Hepatocyte (in vitro differentiated cells): ENCODE data around the gene PPP5C. TPM values are rescaled to one million over a fixed set of nuclear protein-coding genes. Genes with fewer than 3 reads are reported as not detected.

Source experiments
- DNase-seq: peaks from one replicate; pipeline ENCODE4 v3.0.0-alpha.2; 2016; ENCODE audit warnings: low spot score
- H2AFZ ChIP-seq: fragments of 200-600 bp; sonication (generic); 2 replicates; pipeline ENCODE4 v1.6.0; 2016; ENCODE audit warnings: antibody characterized with exemption, mild to moderate bottlenecking
- H3K27ac ChIP-seq: fragments of 200-600 bp; sonication (generic); 2 replicates; pipeline ENCODE4 v1.5.1; 2016; ENCODE audit warnings: mild to moderate bottlenecking
- H3K27me3 ChIP-seq: fragments of 200-600 bp; sonication (generic); 2 replicates; pipeline ENCODE4 v1.6.1; 2016
- H3K36me3 ChIP-seq: fragments of 200-600 bp; sonication (generic); replicated peaks from 2 replicates; pipeline ENCODE4 v1.5.1; 2016; ENCODE audit warnings: low read depth; ENCODE audit not compliant: insufficient read depth
- H3K4me1 ChIP-seq: fragments of 200-600 bp; sonication (generic); 2 replicates; pipeline ENCODE4 v1.5.1; 2016; ENCODE audit warnings: mild to moderate bottlenecking, moderate library complexity; ENCODE audit not compliant: insufficient read depth
- H3K4me2 ChIP-seq: fragments of 200-600 bp; sonication (generic); 2 replicates; pipeline ENCODE4 v1.6.0; 2016
- H3K4me3 ChIP-seq: fragments of 200-600 bp; sonication (generic); 2 replicates; pipeline ENCODE4 v1.5.1; 2016; ENCODE audit warnings: mild to moderate bottlenecking
- H3K79me2 ChIP-seq: fragments of 200-600 bp; sonication (generic); 2 replicates; pipeline ENCODE4 v1.6.0; 2017; ENCODE audit warnings: mild to moderate bottlenecking
- H3K9me2 ChIP-seq: fragments of 200-600 bp; sonication (generic); replicated peaks from 2 replicates; pipeline ENCODE4 v1.6.0; 2017; ENCODE audit warnings: mild to moderate bottlenecking; ENCODE audit not compliant: insufficient read depth
- H3K9me3 ChIP-seq: fragments of 200-600 bp; sonication (generic); 2 replicates; pipeline ENCODE4 v1.5.1; 2016; ENCODE audit warnings: low read depth, mild to moderate bottlenecking
- H4K20me1 ChIP-seq: fragments of 200-600 bp; sonication (generic); 2 replicates; pipeline ENCODE4 v1.6.0; 2016; ENCODE audit warnings: mild to moderate bottlenecking; ENCODE audit not compliant: insufficient read depth, poor library complexity, severe bottlenecking
- EZH2 ChIP-seq: fragments of 200-600 bp; sonication (generic); IDR thresholded peaks from 2 replicates; pipeline ENCODE4 v1.6.1; 2016; ENCODE audit warnings: antibody characterized with exemption, mild to moderate bottlenecking, borderline replicate concordance
- EZH2phosphoT487 ChIP-seq: fragments of 200-600 bp; sonication (generic); IDR thresholded peaks from one replicate; pipeline ENCODE4 v1.6.1; 2018; ENCODE audit warnings: antibody characterized with exemption, mild to moderate bottlenecking, low read depth, moderate library complexity; ENCODE audit not compliant: unreplicated experiment, severe bottlenecking
- WGBS: methylation state at CpG from one replicate; pipeline ENCODE4 v1.1.6; 2016; ENCODE audit warnings: low lambda C conversion rate; ENCODE audit errors: missing lambda C conversion rate; 5-methylcytosine and 5-hydroxymethylcytosine counted together
- polyA plus RNA-seq: library from polyadenylated mRNA; unstranded; fragments of >200 nt; fragmentation: Nextera tagmentation; extraction: Ambion mirVana; gene quantifications from 2 replicates; pipeline ENCODE4 v1.2.1, GENCODE V29; 2016
- total RNA-seq: library from RNA; depleted of rRNA; stranded (reverse); fragments of >200 nt; gene quantifications from 2 replicates; pipeline ENCODE4 v1.2.3, GENCODE V29; 2014
- TF ChIP-seq, protein P1 (sequence below): fragments of 200-600 bp; sonication (generic); IDR thresholded peaks from 2 replicates; pipeline ENCODE4 v1.5.1; 2016; ENCODE audit warnings: antibody characterized with exemption, mild to moderate bottlenecking; ENCODE audit not compliant: poor library complexity

The PPP5C gene
- total and polyA plus RNA-seq, 2 experiments from 2014 or later = 51.2 to 68.8 TPM

DNA sequence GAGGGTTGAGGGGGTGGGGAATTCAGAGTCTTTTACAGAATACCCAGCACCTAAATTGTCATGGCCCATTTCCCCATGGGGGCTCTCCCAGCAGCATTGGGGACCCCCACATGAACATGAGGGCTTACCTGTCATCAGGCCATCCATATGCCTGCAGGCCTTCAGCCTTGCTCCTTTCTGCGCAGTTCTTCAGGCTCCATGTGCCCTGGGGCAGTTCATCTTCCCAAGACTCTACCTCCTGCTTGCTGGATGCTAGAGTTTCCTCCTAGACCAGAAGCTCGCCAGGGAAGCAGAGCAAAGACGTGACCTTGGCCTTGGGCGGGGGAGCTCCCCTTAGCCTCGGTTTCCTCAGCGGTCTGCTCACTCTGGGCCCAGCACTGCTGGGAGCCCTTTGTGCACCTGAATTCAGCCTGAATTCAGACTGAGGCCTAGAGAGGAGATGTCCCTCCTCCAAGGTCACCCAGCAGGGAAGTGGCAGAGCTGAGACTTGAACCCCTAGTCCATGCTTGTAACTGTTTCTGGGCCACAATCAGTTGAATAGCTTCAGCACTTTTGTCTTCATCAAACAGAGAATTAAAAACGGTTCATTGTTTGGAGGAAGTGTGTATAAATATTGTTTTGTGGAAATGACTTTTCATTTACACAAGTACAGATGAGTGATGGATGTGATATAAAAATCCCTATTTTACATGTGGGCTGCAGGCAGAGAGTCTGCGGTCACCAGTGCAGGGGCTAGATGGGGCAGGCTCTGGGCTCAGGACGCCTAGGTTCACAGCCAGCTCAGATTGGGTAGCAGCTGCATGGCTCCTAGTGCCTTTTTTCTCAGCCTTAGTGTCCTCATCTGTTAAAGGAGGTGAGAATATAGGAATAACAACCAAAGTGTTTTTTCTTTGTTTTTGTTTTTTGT is 9.5 kb downstream of the PPP5C start:
- peaks cover 15% of the 10 kb centered on the region for H3K4me1 ChIP-seq
- no peaks in the 10 kb centered on the region for H3K36me3 ChIP-seq
- H3K9me3 ChIP-seq = no peaks in the 10 kb centered on the region
- no peak overlapping the region for H2AFZ ChIP-seq
- peaks cover 62% of the 10 kb centered on the region for H3K79me2 ChIP-seq
- H3K27ac ChIP-seq = peak overlapping the region; percentile 93
- H4K20me1 ChIP-seq = peaks cover 2% of the 10 kb centered on the region
- 95% methylated on average over 9 of the region's 9 CpGs for WGBS
- no peak for TF ChIP-seq EZH2phosphoT487
- no peak for TF ChIP-seq EZH2
- TF ChIP-seq, protein P1, sequence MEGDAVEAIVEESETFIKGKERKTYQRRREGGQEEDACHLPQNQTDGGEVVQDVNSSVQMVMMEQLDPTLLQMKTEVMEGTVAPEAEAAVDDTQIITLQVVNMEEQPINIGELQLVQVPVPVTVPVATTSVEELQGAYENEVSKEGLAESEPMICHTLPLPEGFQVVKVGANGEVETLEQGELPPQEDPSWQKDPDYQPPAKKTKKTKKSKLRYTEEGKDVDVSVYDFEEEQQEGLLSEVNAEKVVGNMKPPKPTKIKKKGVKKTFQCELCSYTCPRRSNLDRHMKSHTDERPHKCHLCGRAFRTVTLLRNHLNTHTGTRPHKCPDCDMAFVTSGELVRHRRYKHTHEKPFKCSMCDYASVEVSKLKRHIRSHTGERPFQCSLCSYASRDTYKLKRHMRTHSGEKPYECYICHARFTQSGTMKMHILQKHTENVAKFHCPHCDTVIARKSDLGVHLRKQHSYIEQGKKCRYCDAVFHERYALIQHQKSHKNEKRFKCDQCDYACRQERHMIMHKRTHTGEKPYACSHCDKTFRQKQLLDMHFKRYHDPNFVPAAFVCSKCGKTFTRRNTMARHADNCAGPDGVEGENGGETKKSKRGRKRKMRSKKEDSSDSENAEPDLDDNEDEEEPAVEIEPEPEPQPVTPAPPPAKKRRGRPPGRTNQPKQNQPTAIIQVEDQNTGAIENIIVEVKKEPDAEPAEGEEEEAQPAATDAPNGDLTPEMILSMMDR = no peak
- no peak for DNase-seq
- no peaks in the 10 kb centered on the region for H3K27me3 ChIP-seq
- no peak overlapping the region for H3K4me3 ChIP-seq
- H3K9me2 ChIP-seq = no peaks in the 10 kb centered on the region
- H3K4me2 ChIP-seq = peak overlapping the region; percentile 33

GRCh38 chr19:46357846-46358583 is 11.1 kb downstream of the PPP5C start:
- Histone ChIP-seq H3K9me3 (no peaks in the 10 kb centered on the region), H3K4me1 (peaks cover 15% of the 10 kb centered on the region), H2AFZ (no peak overlapping the region), H3K4me2 (no peak overlapping the region), H3K79me2 (peaks cover 61% of the 10 kb centered on the region), H3K9me2 (no peaks in the 10 kb centered on the region), H3K4me3 (no peak overlapping the region), H3K36me3 (no peaks in the 10 kb centered on the region), H3K27me3 (no peaks in the 10 kb centered on the region), H4K20me1 (no peaks in the 10 kb centered on the region), H3K27ac (no peak overlapping the region)
- no peak for TF ChIP-seq EZH2phosphoT487
- DNase-seq = no peak
- WGBS = 82% methylated on average over 7 of the region's 7 CpGs

DNA sequence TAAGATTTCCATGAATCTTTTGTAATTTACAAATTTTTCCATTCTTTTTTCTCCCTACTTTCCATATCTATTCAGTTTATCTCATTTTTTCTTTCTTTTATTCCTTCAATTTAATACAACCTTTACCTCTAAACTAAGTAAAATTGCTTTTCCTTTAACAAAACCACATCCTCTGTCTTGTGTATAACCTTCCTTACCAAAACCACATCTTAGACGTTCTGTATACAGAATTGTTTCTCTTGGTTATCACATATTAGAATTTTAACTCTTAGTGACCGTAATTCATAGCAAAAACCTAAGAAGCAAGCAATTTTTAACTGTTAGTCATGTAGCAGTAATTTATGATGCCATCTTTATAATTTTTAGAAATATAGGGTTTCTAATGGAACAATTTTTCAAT is 15.0 kb downstream of the PPP5C start:
- Histone ChIP-seq H3K4me2 (no peak overlapping the region), H3K36me3 (no peaks in the 10 kb centered on the region), H3K27me3 (no peaks in the 10 kb centered on the region), H3K9me3 (no peaks in the 10 kb centered on the region), H3K9me2 (no peaks in the 10 kb centered on the region), H2AFZ (no peak overlapping the region), H4K20me1 (no peaks in the 10 kb centered on the region), H3K79me2 (peaks cover 71% of the 10 kb centered on the region), H3K4me3 (no peak overlapping the region), H3K4me1 (peaks cover 6% of the 10 kb centered on the region), H3K27ac (no peak overlapping the region)
- WGBS = 78% methylated on average over 2 of the region's 2 CpGs
- TF ChIP-seq EZH2phosphoT487 (no peak), EZH2 (no peak)
- TF ChIP-seq, protein P1 = no peak
- DNase-seq = no peak

- Histone ChIP-seq H3K9me2 (no peaks in the 10 kb centered on the region), H4K20me1 (no peaks in the 10 kb centered on the region), H2AFZ (no peak overlapping the region), H3K27ac (no peak overlapping the region), H3K27me3 (no peaks in the 10 kb centered on the region), H3K4me3 (no peak overlapping the region), H3K79me2 (peaks cover 56% of the 10 kb centered on the region), H3K36me3 (no peaks in the 10 kb centered on the region), H3K4me2 (no peak overlapping the region), H3K4me1 (no peaks in the 10 kb centered on the region), H3K9me3 (no peaks in the 10 kb centered on the region)
- 81% methylated on average over 2 of the region's 2 CpGs for WGBS
- no peak for TF ChIP-seq EZH2
- no peak for DNase-seq
Observed at GRCh38 chr19:46364359-46364758, 17.5 kb downstream of the PPP5C start.
